GM21619 (cell line): ENCODE measurements around the gene RETSAT.
A peak's percentile ranks its signal among the peaks of the same experiment; 100 is the strongest.
"Not testable (repeated sequence)": the region's sequence is repeated elsewhere in the genome, so short reads cannot be mapped to it uniquely, and the experiment has no call there.

Experiments used
- ATAC-seq: cut with Tn5 transposase; IDR thresholded peaks from one replicate; pipeline ENCODE4 v1.9.1; 2021; ENCODE audit not compliant: unreplicated experiment

The RETSAT gene

GRCh38 chr2:85334928-85335327 lies 19.4 kb downstream of the RETSAT start:
- ATAC-seq, result no peak

DNA sequence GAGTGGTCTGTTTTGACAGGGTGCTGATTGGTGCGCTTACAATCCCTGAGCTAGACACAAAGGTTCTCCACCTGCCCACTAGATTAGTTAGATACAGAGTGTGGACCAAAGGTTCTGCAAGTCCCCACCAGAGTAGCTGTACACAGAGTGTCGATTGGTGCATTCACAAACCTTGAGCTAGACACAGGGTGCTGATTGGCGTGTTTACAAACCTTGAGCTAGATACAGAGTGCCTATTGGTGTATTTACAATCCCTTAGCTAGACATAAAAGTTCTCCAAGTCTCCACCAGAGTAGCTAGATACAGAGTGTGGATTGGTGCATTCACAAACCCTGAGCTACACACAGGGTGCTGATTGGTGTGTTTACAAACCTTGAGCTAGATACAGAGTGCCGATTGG lies 20.5 kb downstream of the RETSAT start:
- ATAC-seq, result not testable (repeated sequence)

GRCh38 chr2:85330839-85331636 lies 23.3 kb downstream of the RETSAT start:
- no peak for ATAC-seq

- not testable (repeated sequence) for ATAC-seq
Observed at GRCh38 chr2:85329701-85330100, 24.6 kb downstream of the RETSAT start.

DNA sequence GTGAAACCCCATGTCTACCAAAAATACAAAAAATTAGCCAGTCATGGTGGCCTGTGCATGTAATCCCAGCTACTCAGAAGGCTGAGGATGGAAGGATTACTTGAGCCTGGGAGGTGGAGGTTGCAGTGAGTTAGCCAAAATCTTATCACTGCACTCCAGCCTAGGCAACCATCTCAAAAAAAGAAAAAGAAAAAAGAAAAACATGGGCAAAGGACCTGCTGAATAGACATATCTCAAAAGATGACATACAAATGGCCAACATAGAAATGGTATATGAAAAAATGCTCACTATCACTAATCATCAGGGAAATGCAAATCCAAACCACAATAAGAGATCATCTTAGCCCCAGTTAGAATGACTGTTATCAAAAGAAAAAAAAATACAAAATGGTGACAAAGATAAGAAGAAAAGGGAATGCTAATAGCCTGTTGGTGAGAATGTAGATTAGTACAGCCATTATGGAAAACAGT lies 25.1 kb downstream of the RETSAT start:
- ATAC-seq, result no peak

GRCh38 chr2:85327822-85328617 lies 26.3 kb downstream of the RETSAT start, which contains the start of gene TGOLN2:
TSS of gene TGOLN2 (minus strand) at chr2:85327989. CDS start at chr2:85327962, 27 bp downstream.
- peak; percentile 83 for ATAC-seq

- peak; percentile 27 for ATAC-seq
Observed at GRCh38 chr2:85327160-85327821, 27.0 kb downstream of the RETSAT start.

DNA sequence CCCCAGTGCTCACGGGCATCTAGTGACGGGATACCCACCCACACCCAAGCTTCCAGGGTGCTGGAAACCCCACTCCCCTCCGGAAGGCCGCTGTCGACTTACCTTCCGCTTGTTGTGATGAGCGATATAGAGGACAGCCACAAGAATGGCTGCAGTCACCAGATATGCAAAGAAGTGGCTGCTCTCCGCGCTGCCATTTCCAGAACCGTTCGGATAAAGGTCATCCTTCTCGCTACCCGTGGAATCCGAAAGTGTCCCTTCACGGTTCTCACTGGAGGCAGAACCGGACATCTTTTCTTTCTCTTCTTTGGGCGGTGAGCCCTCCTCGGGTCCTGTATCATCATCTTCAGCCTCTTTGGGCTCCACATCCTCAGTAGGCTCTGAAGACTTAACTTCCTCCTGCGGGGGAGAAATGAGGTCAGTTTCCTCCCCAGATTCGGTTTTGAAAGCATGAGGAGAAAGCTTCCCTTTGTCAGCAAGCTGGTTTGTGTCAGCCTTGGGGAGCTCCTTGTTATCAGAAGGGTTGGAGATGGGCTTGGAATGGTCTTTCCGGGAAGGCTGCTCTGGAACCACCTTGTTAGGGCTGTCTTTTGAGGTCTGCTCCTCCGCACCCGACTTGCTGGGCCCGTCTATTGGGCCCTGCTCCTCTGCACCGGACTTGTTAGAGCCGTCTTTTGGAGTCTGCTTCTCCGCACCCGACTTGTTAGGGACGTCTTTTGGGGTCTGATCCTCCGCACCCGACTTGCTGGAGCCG lies 27.7 kb downstream of the RETSAT start:
- ATAC-seq, result peak; percentile 27

DNA sequence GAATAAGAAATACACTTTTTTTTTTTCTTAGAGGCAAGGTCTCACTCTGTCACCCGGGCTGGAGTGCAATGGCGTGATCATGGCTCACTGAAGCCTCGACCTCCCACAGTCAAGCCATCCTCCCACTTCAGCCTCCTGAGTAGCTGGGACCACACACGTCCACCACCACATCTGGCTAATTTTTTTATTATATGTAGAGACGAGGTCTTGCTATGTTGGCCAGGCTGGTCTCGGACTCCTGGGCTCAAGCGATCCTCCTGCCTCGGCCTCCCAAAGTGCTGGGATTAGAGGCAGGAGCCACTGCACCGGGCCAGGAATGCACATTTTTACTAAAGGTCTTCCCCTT lies 28.9 kb downstream of the RETSAT start:
- ATAC-seq, result no peak

DNA sequence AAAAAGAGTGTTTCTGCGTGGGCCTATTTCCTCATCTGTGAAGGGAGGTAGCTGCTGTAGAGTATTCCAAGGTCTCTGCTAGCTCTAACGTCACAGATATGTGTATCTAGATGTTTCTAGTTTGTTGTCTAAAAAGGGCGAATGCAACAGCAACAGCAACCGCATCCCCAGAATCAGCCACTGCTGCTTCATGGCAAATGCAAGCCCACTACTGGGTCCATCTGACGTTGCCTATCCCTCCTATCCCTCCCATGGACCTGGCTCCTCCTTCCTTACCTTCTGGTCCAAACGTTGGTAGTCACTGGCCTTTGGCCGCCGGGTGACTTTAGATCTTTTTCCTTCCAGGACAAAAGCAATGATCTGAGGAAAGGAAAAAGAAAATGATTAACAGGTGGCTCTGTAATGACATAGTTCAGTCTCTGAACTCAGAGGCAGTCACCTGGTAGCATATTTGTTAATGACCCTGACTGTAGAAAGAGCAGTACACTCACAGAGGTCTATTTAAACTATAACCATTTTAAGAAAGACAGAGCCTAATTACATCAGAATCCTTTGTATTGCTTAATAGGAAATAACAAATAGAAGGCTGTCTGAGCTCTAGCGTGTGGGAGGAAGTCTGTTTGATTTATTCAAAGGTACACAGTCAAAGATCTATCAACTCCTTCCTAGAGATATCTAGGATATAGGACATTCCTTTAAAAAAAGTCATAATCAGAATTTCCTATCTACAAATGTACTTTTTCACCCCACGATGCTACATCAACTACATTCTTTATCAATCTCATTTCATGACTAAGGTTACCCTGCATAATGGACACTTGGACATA lies 29.5 kb downstream of the RETSAT start:
- ATAC-seq, result no peak

GRCh38 chr2:85323988-85324367 lies 30.4 kb downstream of the RETSAT start:
- not testable (repeated sequence) for ATAC-seq

- ATAC-seq, result no peak
Observed at GRCh38 chr2:85323351-85323987, 30.9 kb downstream of the RETSAT start.

GRCh38 chr2:85319796-85320195 lies 34.5 kb downstream of the RETSAT start:
- no peak for ATAC-seq

DNA sequence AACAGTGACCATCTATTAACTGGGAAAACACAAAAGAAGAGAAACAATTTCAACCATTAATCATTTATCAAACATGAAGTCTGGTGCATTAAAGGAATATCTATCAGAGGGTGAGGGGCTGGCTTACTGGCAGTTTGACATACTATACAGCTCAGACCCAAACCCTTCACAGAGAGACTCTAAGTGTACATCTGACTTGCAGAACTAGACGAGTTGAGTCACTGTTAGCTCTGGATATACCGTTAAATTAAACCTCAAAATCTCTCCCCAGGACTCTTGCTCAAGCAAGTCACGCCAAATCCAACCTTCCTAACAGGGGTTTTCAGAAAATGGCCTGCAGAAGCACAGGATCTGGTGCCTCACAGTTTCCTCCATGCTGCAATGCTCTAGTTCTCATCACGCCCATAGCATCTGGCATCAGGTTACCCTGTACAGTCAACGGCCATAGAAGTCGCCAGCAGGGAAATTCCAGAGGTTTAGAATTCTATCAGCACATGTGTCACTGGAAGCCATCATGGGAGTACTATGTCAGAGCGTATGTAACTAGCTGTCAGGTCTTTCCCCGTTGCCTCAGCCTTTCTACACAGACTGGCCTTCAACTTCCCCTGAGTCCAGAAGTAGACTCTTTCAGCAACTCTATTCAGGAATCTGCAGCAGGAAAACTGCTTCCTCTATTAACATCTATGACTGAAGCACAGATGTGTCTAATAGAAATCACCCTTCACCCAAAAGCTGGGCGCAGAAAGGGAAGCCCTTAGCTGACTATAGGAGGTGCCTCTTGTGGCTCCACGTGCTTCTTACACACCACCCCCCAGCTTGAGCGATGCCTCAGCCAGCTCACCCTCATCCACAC lies 35.9 kb downstream of the RETSAT start:
- no peak for ATAC-seq

DNA sequence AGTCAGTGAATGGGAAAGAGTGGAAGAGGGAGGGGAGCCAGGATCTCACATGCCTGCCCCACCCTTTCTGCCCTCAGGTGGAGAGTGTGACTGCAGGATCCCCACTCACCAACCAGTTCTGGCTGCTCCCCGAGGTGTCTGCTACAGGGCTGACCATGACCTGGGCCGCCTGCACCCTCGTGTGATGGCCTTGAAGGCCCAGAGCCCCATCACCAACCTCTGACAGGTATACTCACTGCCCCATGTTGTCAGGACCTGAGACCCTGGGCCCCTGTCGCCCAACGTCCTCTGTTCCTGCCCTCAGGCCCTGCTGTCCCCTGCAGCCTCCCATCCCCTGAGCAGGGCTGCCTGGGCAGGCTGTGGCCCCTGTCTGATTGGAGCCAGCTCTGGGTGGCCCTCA lies 38.4 kb downstream of the RETSAT start:
- not testable (repeated sequence) for ATAC-seq

GRCh38 chr2:85314884-85315242 lies 39.5 kb downstream of the RETSAT start:
- ATAC-seq, result no peak

GRCh38 chr2:85312404-85312803 lies 41.9 kb downstream of the RETSAT start:
- ATAC-seq, result no peak

DNA sequence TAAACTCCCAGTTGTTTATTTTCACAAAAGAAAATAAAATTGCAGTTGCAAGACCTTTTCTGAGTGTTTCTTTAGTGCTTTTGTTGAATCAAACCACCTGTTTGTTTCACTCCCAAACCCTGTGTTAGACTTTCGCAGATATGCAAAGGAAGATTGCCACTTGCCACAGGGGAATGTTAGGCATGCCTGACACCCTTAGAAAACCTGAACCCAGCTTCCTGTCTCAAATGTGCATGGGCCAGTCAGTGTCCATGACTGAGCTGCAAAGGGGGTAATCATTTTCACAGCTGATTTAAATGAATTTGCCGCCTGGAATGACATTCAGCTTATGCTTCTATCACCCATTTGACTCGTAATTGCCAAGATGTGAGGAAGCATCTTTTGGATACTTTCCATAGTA lies 44.0 kb downstream of the RETSAT start:
- peak; percentile 57 for ATAC-seq
